A673 (cell line): ENCODE measurements around the gene SCN4A. TPM values are rescaled to one million over a fixed set of nuclear protein-coding genes. Genes with fewer than 3 reads are reported as not detected.

Experiments
- BruUV-seq: library from RNA; stranded (reverse); fragments of 400-500 nt; replicated peaks from 2 replicates; lab custom pipeline; 2021; lab: Mats Ljungman, UMichigan
- CTCF ChIA-PET: fragments of 300-600 bp; sonication (Branson Sonifier 250); formaldehyde crosslinking; loops from one replicate; lab custom pipeline; 2022; ENCODE audit warnings: antibody characterized with exemption; lab: Charles Lee
- POLR2A ChIA-PET: fragments of 300-600 bp; sonication (Branson Sonifier 250); formaldehyde crosslinking; loops from one replicate; lab custom pipeline; 2022; ENCODE audit warnings: antibody characterized with exemption; ENCODE audit not compliant: low non-redundant PET; lab: Charles Lee
- DNase-seq: peaks from one replicate; pipeline ENCODE4 v3.0.0-alpha.2; 2015; ENCODE audit warnings: low spot score
- H3K27ac ChIP-seq: fragments of 200-600 bp; sonication (generic); 2 replicates; pipeline ENCODE4 v1.5.1; 2016; ENCODE audit warnings: mixed run types, low read depth, mild to moderate bottlenecking, mixed read lengths, antibody characterized with exemption, low read length; ENCODE audit not compliant: poor library complexity, severe bottlenecking
- H3K27me3 ChIP-seq: fragments of 200-600 bp; sonication (generic); replicated peaks from 2 replicates; pipeline ENCODE4 v1.6.1; 2017; ENCODE audit warnings: mixed run types, low read depth, mild to moderate bottlenecking, mixed read lengths, antibody characterized with exemption, low read length; ENCODE audit not compliant: insufficient read depth, poor library complexity
- H3K36me3 ChIP-seq: fragments of 200-600 bp; sonication (generic); 2 replicates; pipeline ENCODE4 v1.6.1; 2016; ENCODE audit warnings: mixed run types, mild to moderate bottlenecking, mixed read lengths, antibody characterized with exemption, low read length; ENCODE audit not compliant: insufficient read depth, poor library complexity, severe bottlenecking
- H3K4me1 ChIP-seq: fragments of 200-600 bp; sonication (generic); 2 replicates; pipeline ENCODE4 v1.6.1; 2017; ENCODE audit warnings: mixed run types, mild to moderate bottlenecking, mixed read lengths, antibody characterized with exemption, low read length; ENCODE audit not compliant: insufficient read depth, poor library complexity, severe bottlenecking
- H3K4me3 ChIP-seq: fragments of 200-600 bp; sonication (generic); 2 replicates; pipeline ENCODE4 v1.5.1; 2016; ENCODE audit warnings: low read depth, mixed run types, mild to moderate bottlenecking, mixed read lengths, low read length; ENCODE audit not compliant: poor library complexity, severe bottlenecking
- H3K9me3 ChIP-seq: fragments of 200-600 bp; sonication (generic); 2 replicates; pipeline ENCODE4 v1.6.1; 2016; ENCODE audit warnings: mixed run types, low read depth, mild to moderate bottlenecking, mixed read lengths, antibody characterized with exemption, low read length; ENCODE audit not compliant: poor library complexity, severe bottlenecking
- CTCF ChIP-seq: fragments of 300-800, 200-600 bp; sonication (generic); conservative IDR thresholded peaks from 2 replicates; pipeline ENCODE4 v1.5.1; 2017; ENCODE audit warnings: low read depth, mild to moderate bottlenecking, antibody characterized with exemption, low read length, moderate library complexity, mixed read lengths
- EZH2 ChIP-seq: fragments of 200-600 bp; sonication (generic); IDR thresholded peaks from 2 replicates; pipeline ENCODE4 v1.6.1; 2017; ENCODE audit warnings: borderline replicate concordance, low read depth, mild to moderate bottlenecking, mixed read lengths, antibody characterized with exemption, low read length; ENCODE audit not compliant: poor library complexity, severe bottlenecking
- intact Hi-C: fragments of 100-400 bp; cut with micrococcal nuclease; formaldehyde crosslinking; loops from one replicate; pipeline ENCODE4 v1.10.0; 2022; ENCODE audit not compliant: unreplicated experiment
- total RNA-seq: library from RNA; stranded (reverse); gene quantifications from 2 replicates; pipeline ENCODE4 v1.2.3, GENCODE V29; 2021

Gene SCN4A
- total RNA-seq, 1 experiment from 2014 or later: 0.56 TPM

- H3K27me3 ChIP-seq: no peaks in the 10 kb centered on the region
- H3K4me1 ChIP-seq: peaks cover 15% of the 10 kb centered on the region
- no peak overlapping the region for H3K27ac ChIP-seq
- BruUV-seq: no TSS peak
- no peaks in the 10 kb centered on the region for H3K9me3 ChIP-seq
- intact Hi-C loops: no loop called here
- DNase-seq: no peak
- ChIA-PET POLR2A (no interaction called here), CTCF (no interaction called here)
- TF ChIP-seq EZH2 (no peak), CTCF (no peak)
- H3K4me3 ChIP-seq: no peak overlapping the region
- H3K36me3 ChIP-seq: no peaks in the 10 kb centered on the region
Measured at GRCh38 chr17:63928966-63929695, 43.6 kb downstream of the SCN4A start.

- Histone ChIP-seq H3K9me3 (no peaks in the 10 kb centered on the region), H3K4me3 (no peak overlapping the region), H3K27ac (no peak overlapping the region), H3K27me3 (no peaks in the 10 kb centered on the region), H3K36me3 (no peaks in the 10 kb centered on the region), H3K4me1 (peaks cover 15% of the 10 kb centered on the region)
- intact Hi-C loops: no loop called here
- no peak for DNase-seq
- POLR2A ChIA-PET: no interaction called here
- CTCF ChIA-PET: interaction anchor here (0.8 kb wide), 1 partner anchor 9 kb away, joined by 4 read pairs; the partner anchor contains the start of gene GH1
- no TSS peak for BruUV-seq
- TF ChIP-seq CTCF: no peak
- no peak for TF ChIP-seq EZH2
Measured at GRCh38 chr17:63928172-63928666, 44.5 kb downstream of the SCN4A start.

- Histone ChIP-seq H3K9me3 (no peaks in the 10 kb centered on the region), H3K27me3 (no peaks in the 10 kb centered on the region), H3K4me1 (peaks cover 13% of the 10 kb centered on the region), H3K4me3 (no peak overlapping the region), H3K36me3 (no peaks in the 10 kb centered on the region), H3K27ac (no peak overlapping the region)
- intact Hi-C loops: no loop called here
- ChIA-PET POLR2A (no interaction called here), CTCF (interaction anchor here (0.8 kb wide), 1 partner anchor 9 kb away, joined by 4 read pairs; the partner anchor contains the start of gene GH1)
- TF ChIP-seq EZH2: no peak
- TF ChIP-seq CTCF: no peak
- BruUV-seq: no TSS peak
- no peak for DNase-seq
Measured at GRCh38 chr17:63927464-63928171, 45.1 kb downstream of the SCN4A start.
